NCI-H187 (cell line): ENCODE measurements around the gene RBM47.
"Not testable (repeated sequence)": the region's sequence is repeated elsewhere in the genome, so short reads cannot be mapped to it uniquely, and the experiment has no call there.

Experiments
- DNase-seq, 2 experiments: peaks; one replicate each; lab custom pipeline; 2025; lab: John Stamatoyannopoulos, UW

RBM47 gene

GRCh38 chr4:40441430-40441829, 188.2 kb downstream of the RBM47 start:
- DNase-seq = no peak

- DNase-seq = no peak
Measured at GRCh38 chr4:40439519-40439918, 190.1 kb downstream of the RBM47 start.

- no peak for DNase-seq
Measured at GRCh38 chr4:40438384-40439026, 191.2 kb downstream of the RBM47 start.

GRCh38 chr4:40437741-40438383, 191.8 kb downstream of the RBM47 start:
- DNase-seq = no peak

- not testable (repeated sequence) for DNase-seq
Measured at GRCh38 chr4:40435306-40435705, 194.4 kb downstream of the RBM47 start.

DNA sequence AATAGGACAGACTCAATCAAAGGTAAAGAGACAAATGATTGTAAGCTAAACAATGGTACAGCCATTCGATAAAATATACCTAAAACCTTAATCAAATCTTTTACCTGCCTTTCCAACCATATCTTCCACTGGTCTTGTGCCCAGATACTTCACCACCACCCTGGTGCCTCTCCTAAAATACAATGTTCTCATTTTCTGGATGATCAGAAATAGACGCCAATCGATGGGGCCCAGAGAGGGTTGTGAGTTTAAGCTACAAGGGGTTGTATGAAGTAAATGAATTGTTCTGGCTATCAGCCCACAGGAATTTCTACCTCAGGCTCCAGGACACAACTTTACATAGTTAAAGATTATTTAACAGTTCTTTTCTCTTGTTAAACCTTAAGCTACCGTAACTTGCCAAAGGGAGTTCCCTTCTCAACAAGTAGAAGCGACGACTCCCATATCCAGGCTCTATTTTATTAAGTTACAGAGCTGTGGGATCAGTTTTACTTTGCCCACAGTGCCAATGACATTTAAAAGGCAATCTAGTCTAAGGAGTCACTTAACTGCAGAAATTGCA, 195.5 kb downstream of the RBM47 start:
- DNase-seq = no peak

- DNase-seq = no peak
Measured at GRCh38 chr4:40432504-40432903, 197.2 kb downstream of the RBM47 start.

GRCh38 chr4:40427871-40428270, 201.8 kb downstream of the RBM47 start:
- DNase-seq = not testable (repeated sequence)

DNA sequence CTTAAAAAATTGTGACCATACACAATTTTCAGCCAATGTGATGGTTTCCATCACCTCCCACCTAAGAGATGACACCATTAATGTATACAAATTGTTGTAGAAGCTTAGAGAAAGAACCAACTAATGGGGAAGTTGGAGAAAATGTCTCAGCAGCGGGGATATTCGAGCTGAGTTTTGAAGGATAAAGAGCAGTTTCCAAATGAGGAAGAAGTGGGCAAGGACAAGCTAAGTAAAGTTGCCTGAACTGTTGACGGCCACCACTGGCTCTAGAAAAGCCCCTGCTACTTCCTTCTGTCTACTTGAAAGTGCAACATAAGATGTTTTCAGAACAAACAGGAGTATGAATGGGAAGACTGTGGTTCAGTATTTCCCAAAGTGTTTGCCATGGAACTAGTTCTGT, 202.5 kb downstream of the RBM47 start:
- DNase-seq = no peak

DNA sequence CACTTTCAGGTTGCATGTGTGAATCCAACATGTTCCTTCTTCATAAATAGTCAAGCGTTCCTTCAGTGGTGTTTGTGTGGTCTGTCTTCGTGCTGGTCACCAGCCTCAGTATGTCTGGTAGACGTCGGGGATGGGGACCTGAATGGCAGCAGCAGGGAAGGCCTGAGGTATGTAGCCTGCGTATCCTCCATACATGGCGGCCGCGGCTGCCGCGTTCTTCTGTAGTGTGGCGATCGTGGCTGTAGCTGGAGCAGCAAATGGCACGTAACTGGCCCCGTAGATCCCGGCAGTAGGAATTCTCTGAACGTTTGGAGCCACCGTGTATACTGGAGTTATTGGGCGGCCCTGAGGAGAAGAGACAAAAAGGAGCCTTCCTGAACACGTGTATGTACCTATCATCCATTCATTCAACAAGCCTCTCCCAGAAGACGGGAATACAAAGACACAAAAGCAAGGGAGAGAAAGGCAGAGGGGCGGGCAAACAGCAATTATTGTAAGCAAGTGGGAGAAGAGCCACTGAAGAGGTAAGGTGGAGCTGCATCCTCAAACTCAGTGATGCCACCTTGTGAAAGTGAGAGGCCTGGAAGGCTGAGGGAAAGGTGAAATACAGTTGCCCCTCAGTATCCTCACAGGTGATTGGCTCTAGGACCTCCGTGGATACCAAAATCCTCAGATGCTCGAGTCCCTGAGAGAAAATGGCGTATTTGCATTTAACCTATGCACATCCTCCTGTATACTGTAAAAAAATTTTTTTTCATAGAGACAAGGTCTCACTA, 203.7 kb downstream of the RBM47 start:
- DNase-seq = no peak

DNA sequence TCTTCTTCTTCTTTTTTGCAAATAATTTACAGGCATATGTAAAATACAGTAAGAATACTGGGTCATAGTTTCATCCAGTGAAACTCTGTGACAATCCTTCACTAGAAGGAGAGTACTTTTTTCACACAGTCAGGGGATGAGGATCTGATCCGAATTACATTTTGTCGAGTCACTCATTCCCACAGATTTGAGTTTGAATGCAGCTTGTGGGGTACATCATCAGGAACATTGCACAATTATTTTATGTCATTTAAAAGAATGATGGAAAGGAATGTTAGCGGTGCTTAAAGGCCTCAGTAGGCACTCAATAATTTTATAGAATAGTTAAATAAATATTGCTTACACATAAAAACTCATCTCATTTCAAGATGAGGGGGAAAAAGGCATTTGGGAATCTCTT, 205.9 kb downstream of the RBM47 start:
- no peak for DNase-seq

DNA sequence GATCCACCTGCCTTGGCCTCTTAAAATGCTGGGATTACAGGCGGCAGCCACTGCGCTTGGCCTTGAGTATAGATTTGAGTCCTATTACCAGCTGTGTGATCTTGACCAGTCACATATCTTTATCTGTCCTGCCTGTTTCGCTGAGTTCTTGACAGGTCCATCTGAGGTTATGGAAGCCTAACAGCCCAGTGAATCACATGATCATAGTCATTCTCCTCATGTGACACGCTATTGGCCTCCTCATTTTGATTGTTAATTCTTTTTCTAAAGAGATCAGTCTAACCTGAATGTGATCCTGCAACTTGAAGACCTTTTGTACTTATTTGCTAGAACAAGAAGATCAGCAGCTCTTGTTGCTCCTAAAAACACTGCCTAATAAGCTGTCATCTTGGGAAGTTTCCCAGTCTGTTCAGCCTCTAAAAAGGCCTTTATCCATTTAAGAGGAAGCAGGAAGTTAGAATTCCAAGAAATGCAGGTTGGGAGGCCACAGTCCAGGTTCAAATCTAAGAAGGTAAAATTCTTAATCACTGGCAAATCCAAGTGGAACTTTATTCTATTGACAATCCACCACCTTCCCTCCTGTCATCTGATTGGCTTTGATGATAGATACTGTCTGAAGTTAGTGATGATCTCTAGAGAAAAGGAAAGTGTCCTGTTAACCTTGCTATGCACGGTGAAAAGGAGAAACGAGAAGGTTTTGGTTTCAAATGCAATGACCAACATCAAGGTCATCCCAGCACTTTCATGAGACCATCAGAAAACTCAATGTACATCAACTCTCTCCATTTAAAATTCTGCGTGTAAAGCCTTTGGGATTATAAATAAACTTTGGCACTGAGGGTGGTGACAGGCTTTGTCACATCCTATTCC, 207.6 kb downstream of the RBM47 start:
- DNase-seq = no peak

- no peak for DNase-seq
Measured at GRCh38 chr4:40419231-40419912, 210.3 kb downstream of the RBM47 start.

DNA sequence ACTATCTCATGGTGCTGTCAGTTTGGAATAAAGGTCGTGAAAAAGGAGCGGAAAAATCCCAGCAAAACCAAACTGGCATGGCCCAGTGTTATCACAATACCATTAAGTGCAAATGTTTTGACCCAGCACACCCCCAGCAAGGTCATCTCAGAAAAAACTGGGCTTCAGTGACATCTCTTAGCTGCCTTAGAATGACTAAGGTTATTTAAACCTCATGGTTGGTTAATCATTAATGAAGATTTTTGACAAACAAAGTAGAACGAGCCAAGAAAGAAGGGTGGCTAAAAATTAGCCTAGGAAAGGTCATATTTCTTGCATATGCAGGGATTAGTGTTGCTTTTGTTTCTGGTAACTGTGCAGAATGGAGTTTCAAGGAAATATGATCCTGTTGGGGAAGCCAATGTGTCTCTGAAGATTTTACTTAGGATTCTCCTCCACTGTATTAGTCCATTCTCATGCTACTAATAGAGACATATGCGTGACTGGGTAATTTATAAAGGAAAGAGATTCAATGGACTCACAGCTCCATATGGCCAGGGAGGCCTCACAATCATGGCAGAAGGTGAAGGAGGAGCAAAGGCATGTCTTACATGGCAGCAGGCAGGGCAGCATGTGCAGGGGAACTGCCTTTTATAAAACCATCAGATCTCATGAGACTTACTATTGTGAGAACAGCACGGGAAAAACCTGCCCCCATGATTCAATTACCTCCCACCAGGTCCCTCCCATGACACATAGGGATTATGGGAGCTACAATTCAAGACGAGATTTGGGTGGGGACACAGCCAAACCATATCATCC, 211.0 kb downstream of the RBM47 start:
- DNase-seq = no peak

DNA sequence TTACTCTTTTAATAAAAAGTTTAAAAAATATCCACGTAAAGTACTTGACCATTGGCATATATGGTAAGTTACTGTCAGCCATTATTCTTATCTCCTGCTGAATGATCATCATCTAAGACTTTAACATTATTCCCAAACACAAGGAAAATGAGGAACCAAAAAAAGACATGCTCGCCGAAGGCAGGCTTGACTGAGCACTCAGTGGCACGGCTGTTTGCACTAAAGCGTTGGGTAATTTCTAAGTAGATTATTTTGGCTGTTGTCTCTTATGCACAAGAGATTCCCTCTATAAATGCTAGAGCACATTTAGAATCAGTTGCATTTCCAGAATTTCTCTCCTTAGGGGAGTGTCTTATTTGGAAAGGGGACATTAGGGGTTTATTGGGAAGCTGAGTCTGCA, 211.7 kb downstream of the RBM47 start:
- no peak for DNase-seq

DNA sequence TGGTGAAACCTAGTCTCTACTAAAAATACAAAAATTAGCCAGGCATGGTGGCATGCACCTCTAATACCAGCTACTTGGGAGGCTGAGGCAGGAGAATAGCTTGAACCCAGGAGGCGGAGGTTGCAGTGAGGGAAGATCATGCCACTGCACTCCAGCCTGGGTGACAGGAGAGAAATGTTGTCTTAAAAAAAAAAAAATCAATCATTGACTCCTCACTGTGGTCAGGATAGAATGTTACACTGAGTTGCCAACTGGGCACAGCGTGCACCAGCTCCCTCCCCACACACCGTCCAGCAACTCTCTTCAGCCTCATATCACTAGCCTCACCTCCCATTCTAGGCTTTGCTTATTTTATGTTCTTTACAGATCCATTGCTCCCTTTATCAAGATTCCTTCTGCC, 215.0 kb downstream of the RBM47 start:
- DNase-seq = no peak

DNA sequence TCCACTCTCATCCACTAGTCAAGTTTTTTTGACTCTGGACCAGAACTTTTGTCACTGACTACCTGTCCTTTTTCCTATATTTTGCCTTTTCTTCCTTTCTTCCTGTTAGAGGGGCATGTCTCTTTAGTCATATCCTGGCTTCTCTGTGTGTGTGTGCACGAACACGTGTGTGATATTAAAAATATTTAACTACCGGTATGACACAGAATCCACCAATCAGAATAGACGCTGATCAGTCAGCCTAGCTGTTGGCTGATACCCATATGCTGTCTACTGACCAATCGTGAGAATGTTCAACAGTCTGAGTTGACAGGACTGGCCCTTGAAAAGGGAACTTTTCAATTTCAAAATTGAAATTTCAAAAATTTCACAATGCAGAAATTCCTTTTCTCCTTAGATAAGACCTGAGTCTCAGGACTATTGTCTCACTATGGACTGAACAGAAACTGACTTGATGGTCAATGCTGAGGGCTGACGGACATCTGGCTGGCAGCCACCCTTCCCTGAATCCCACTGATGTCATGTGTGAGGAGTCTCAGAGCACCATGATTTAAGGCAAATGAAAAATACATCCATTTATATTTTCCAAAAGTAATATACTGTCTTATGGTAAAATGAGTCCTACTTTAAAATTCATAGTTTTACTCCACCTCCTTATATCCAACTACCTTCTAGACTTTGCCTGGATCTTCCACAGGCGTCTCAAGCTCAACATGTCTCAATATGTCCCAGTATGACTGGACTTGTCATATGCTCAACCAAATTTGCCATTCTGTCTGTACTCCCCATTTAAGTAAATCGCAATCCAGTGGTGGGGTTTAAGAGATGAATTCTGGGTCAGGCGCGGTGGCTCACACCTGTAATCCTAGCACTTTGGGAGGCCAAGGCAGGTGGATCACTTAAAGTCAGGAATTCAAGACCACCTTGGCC, 216.5 kb downstream of the RBM47 start:
- DNase-seq = no peak

GRCh38 chr4:40412388-40412787, 217.3 kb downstream of the RBM47 start:
- DNase-seq = no peak

DNA sequence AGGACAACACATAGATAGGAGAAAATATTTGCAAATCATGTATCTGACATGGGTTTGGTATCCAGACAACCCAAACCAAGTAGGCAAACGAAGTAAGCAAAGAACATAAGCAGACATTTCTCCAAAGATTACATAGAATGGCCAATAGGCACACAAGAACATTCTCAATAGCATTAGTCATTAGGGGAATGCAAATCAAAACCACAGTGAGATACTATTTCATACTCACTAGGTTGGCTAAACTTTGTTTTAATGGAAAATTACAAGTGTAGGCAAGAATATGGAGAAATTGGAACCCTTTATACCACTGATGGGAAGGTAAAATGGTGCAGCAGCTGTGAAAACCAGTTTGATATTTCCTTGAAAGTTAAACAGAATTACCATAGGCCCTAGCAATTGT, 219.8 kb downstream of the RBM47 start:
- DNase-seq = no peak
